Heart left ventricle (tissue), 13 donors: ENCODE results near the gene DPY19L3.

ENCODE experiments used
- POLR2A ChIP-seq, 2 donors: fragments of 450-650 bp; IDR thresholded peaks; one replicate each; pipeline ENCODE4 v1.6.1; 2017; ENCODE audit warnings: antibody characterized with exemption in 2 of 2, mild to moderate bottlenecking in 2 of 2, moderate library complexity in 2 of 2
- TF ChIP-seq, protein P1 (sequence below), 12 donors: fragments of 200-600 bp; sonication (generic) in 4 of 12; IDR thresholded peaks; one replicate each; pipeline versions ENCODE4 v1.5.0 to v1.8.0; 2018 to 2022; ENCODE audit warnings: antibody characterized with exemption in 12 of 12, mild to moderate bottlenecking in 5 of 12
- donor health status: ischemic (EF 13 %, LVEDD 7.1; RV severe dilation, severe dysfunction).
- donor health status: DM: no; HTN: yes; CAD: no.
- donor health status: DM: no; HTN: no; CAD: no.
- donor health status: ischemic (EF 25% LVEDD 6.9; RV normal size, moderate dysfunction).
- donor health status: ischemic (EF 25% LVEDD 5.7; RV mildly dilated, moderate dysfunction).
- donor health status: ischemic (EF 35%, LVEDD 5.7; RV mildly dilated, moderate dysfunction).
- donor health status: nonischemic (EF 11% LVEDD 7.7; RV severe dilation, severe dysfunction).
- donor health status: DM: yes; HTN: yes; CAD: no.
- donor health status: PGD.
- donor health status: ischemic (EF 29% LVEDD 5.4; RV normal size, mild dysfunction).
- donor health status: nonischemic (EF 23%, LVEDD 6.1; RV moderate dilation, normal function).

GRCh38 chr19:32498648-32499200, 93.2 kb downstream of the DPY19L3 start:
- TF ChIP-seq, protein P1, sequence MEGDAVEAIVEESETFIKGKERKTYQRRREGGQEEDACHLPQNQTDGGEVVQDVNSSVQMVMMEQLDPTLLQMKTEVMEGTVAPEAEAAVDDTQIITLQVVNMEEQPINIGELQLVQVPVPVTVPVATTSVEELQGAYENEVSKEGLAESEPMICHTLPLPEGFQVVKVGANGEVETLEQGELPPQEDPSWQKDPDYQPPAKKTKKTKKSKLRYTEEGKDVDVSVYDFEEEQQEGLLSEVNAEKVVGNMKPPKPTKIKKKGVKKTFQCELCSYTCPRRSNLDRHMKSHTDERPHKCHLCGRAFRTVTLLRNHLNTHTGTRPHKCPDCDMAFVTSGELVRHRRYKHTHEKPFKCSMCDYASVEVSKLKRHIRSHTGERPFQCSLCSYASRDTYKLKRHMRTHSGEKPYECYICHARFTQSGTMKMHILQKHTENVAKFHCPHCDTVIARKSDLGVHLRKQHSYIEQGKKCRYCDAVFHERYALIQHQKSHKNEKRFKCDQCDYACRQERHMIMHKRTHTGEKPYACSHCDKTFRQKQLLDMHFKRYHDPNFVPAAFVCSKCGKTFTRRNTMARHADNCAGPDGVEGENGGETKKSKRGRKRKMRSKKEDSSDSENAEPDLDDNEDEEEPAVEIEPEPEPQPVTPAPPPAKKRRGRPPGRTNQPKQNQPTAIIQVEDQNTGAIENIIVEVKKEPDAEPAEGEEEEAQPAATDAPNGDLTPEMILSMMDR (IDR thresholded peaks at IDR 0.05), result no peak
- TF ChIP-seq POLR2A (IDR thresholded peaks at IDR 0.05), result no peak
